Measurements from ENCODE around the gene GSTA1.
"Not testable (repeated sequence)": the region's sequence is repeated elsewhere in the genome, so short reads cannot be mapped to it uniquely, and the experiment has no call there.

GRCh38 chr6:52830869-52831268, 27.3 kb upstream of the GSTA1 start:
- TF ChIP-seq POLR2A (IDR thresholded peaks at IDR 0.05; ENCODE audit: low read depth, low read length); POLR2AphosphoS5 (IDR thresholded peaks at IDR 0.05; ENCODE audit: low read depth, low read length); POU2F2 (IDR thresholded peaks at IDR 0.05; ENCODE audit: low read depth, low read length); PAX5 (IDR thresholded peaks at IDR 0.05; ENCODE audit: insufficient read depth, low read length, severe bottlenecking); TAF1 (IDR thresholded peaks at IDR 0.05; ENCODE audit: low read depth, low read length); SPI1 (IDR thresholded peaks at IDR 0.05; ENCODE audit: low read depth, low read length): not testable (repeated sequence)
